ENCODE results near the gene ABCB1.

DNA sequence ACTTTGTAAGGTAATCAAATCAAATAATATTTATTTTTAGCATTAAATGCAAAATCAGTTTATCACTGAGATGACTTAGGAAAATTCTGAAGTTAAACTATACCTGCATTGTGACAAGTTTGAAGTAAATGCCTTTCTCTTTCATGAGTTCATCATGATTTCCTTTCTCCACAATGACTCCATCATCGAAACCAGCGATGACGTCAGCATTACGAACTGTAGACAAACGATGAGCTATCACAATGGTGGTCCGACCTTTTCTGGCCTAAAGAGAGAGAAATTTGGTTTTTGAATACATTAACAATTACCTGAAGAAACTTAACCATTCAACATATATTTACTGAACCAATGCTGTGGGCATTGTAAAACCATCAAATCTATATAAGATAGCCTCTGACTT lies 54.9 kb downstream of the ABCB1 start:
- TF ChIP-seq, protein P1, sequence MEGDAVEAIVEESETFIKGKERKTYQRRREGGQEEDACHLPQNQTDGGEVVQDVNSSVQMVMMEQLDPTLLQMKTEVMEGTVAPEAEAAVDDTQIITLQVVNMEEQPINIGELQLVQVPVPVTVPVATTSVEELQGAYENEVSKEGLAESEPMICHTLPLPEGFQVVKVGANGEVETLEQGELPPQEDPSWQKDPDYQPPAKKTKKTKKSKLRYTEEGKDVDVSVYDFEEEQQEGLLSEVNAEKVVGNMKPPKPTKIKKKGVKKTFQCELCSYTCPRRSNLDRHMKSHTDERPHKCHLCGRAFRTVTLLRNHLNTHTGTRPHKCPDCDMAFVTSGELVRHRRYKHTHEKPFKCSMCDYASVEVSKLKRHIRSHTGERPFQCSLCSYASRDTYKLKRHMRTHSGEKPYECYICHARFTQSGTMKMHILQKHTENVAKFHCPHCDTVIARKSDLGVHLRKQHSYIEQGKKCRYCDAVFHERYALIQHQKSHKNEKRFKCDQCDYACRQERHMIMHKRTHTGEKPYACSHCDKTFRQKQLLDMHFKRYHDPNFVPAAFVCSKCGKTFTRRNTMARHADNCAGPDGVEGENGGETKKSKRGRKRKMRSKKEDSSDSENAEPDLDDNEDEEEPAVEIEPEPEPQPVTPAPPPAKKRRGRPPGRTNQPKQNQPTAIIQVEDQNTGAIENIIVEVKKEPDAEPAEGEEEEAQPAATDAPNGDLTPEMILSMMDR (IDR thresholded peaks at IDR 0.05), result no peak
- no peak for TF ChIP-seq EZH2 (IDR thresholded peaks at IDR 0.05)
